Muscle layer of duodenum (tissue), 2 donors: Measurements from ENCODE around the gene IP6K3.

ENCODE experiments used
- H3K27ac ChIP-seq: one replicate; pipeline ENCODE4 v1.7.0; 2013; ENCODE audit warnings: mild to moderate bottlenecking, low read length
- H3K27me3 ChIP-seq: one replicate; pipeline ENCODE4 v1.7.0; 2013; ENCODE audit warnings: low read depth, mild to moderate bottlenecking, control low read depth, low read length
- H3K36me3 ChIP-seq, 2 donors: one replicate each; pipeline ENCODE4 v1.7.0; 2013; ENCODE audit warnings: low read length in 2 of 2, control low read depth in 1 of 2, mild to moderate bottlenecking in 1 of 2; ENCODE audit not compliant: insufficient read depth in 2 of 2, control insufficient read depth in 1 of 2
- H3K4me1 ChIP-seq, 2 donors: one replicate each; pipeline ENCODE4 v1.7.0; 2013; ENCODE audit warnings: low read length in 2 of 2, mild to moderate bottlenecking in 2 of 2, control low read depth in 1 of 2, moderate library complexity in 1 of 2; ENCODE audit not compliant: insufficient read depth in 2 of 2, control insufficient read depth in 1 of 2
- H3K4me3 ChIP-seq, 2 donors: one replicate each; pipeline ENCODE4 v1.7.0; 2013; ENCODE audit warnings: low read length in 2 of 2, low read depth in 1 of 2, mild to moderate bottlenecking in 1 of 2
- H3K9me3 ChIP-seq, 2 donors: one replicate each; pipeline ENCODE4 v1.7.0; 2013; ENCODE audit warnings: low read length in 2 of 2, control low read depth in 1 of 2, mild to moderate bottlenecking in 1 of 2; ENCODE audit not compliant: control insufficient read depth in 1 of 2
- donor health status: healthy.

The IP6K3 gene

GRCh38 chr6:33756211-33756954 is 9.7 kb upstream of the IP6K3 start:
- H3K4me3 ChIP-seq = no peak overlapping the region
- no peak overlapping the region for H3K27ac ChIP-seq
- H3K4me1 ChIP-seq = peaks cover 0 to 4% of the 10 kb centered on the region in 2 donors
- no peaks in the 10 kb centered on the region for H3K36me3 ChIP-seq
- H3K9me3 ChIP-seq = no peaks in the 10 kb centered on the region
- no peaks in the 10 kb centered on the region for H3K27me3 ChIP-seq

GRCh38 chr6:33755070-33755869 is 8.6 kb upstream of the IP6K3 start:
- no peaks in the 10 kb centered on the region for H3K27me3 ChIP-seq
- H3K36me3 ChIP-seq = no peaks in the 10 kb centered on the region
- H3K9me3 ChIP-seq = no peaks in the 10 kb centered on the region
- no peak overlapping the region for H3K27ac ChIP-seq
- H3K4me1 ChIP-seq = no peaks in the 10 kb centered on the region
- H3K4me3 ChIP-seq = no peak overlapping the region

- Histone ChIP-seq H3K27ac (no peak overlapping the region), H3K36me3 (no peaks in the 10 kb centered on the region), H3K4me3 (no peak overlapping the region), H3K9me3 (no peaks in the 10 kb centered on the region), H3K4me1 (no peaks in the 10 kb centered on the region), H3K27me3 (no peaks in the 10 kb centered on the region)
Observed at GRCh38 chr6:33754222-33754621, 7.5 kb upstream of the IP6K3 start.

- Histone ChIP-seq H3K27me3 (no peaks in the 10 kb centered on the region), H3K27ac (no peak overlapping the region), H3K9me3 (no peaks in the 10 kb centered on the region), H3K4me1 (peaks cover 0 to 3% of the 10 kb centered on the region in 2 donors), H3K36me3 (no peaks in the 10 kb centered on the region), H3K4me3 (no peak overlapping the region)
Observed at GRCh38 chr6:33752646-33753015, 5.9 kb upstream of the IP6K3 start.

- no peak overlapping the region for H3K4me3 ChIP-seq
- H3K9me3 ChIP-seq = no peaks in the 10 kb centered on the region
- H3K4me1 ChIP-seq = peaks cover 0 to 3% of the 10 kb centered on the region in 2 donors
- no peak overlapping the region for H3K27ac ChIP-seq
- no peaks in the 10 kb centered on the region for H3K27me3 ChIP-seq
- H3K36me3 ChIP-seq = no peaks in the 10 kb centered on the region
Observed at GRCh38 chr6:33751771-33752645, 5.3 kb upstream of the IP6K3 start.

- Histone ChIP-seq H3K4me1 (peaks cover under 1 to 3% of the 10 kb centered on the region in 2 donors), H3K27ac (no peak overlapping the region), H3K9me3 (no peaks in the 10 kb centered on the region), H3K27me3 (no peaks in the 10 kb centered on the region), H3K36me3 (no peaks in the 10 kb centered on the region), H3K4me3 (no peak overlapping the region)
Observed at GRCh38 chr6:33750244-33750991, 3.7 kb upstream of the IP6K3 start.

- no peak overlapping the region for H3K4me3 ChIP-seq
- no peak overlapping the region for H3K27ac ChIP-seq
- H3K4me1 ChIP-seq = peaks cover 5 to 10% of the 10 kb centered on the region in 2 donors
- no peaks in the 10 kb centered on the region for H3K9me3 ChIP-seq
- no peaks in the 10 kb centered on the region for H3K27me3 ChIP-seq
- no peaks in the 10 kb centered on the region for H3K36me3 ChIP-seq
Observed at GRCh38 chr6:33749401-33749800, 2.7 kb upstream of the IP6K3 start.

- Histone ChIP-seq H3K27me3 (no peaks in the 10 kb centered on the region), H3K4me3 (no peak overlapping the region), H3K9me3 (no peaks in the 10 kb centered on the region), H3K4me1 (peaks cover 8 to 15% of the 10 kb centered on the region in 2 donors), H3K36me3 (no peaks in the 10 kb centered on the region), H3K27ac (no peak overlapping the region)
Observed at GRCh38 chr6:33748841-33749240, 2.1 kb upstream of the IP6K3 start.

GRCh38 chr6:33747823-33748222 is 1.1 kb upstream of the IP6K3 start:
- H3K4me1 ChIP-seq = peaks cover 8 to 22% of the 10 kb centered on the region in 2 donors
- H3K36me3 ChIP-seq = no peaks in the 10 kb centered on the region
- no peak overlapping the region for H3K4me3 ChIP-seq
- no peaks in the 10 kb centered on the region for H3K9me3 ChIP-seq
- H3K27ac ChIP-seq = no peak overlapping the region
- H3K27me3 ChIP-seq = no peaks in the 10 kb centered on the region

- H3K27me3 ChIP-seq = no peaks in the 10 kb centered on the region
- no peaks in the 10 kb centered on the region for H3K9me3 ChIP-seq
- H3K36me3 ChIP-seq = no peaks in the 10 kb centered on the region
- H3K27ac ChIP-seq = peak overlapping the region; percentile 88
- peaks cover 8 to 22% of the 10 kb centered on the region in 2 donors for H3K4me1 ChIP-seq
- peak overlapping the region; percentile 46 to 52 for H3K4me3 ChIP-seq
Observed at GRCh38 chr6:33746036-33746600, 587 bp downstream of the IP6K3 start.
